Activated T-cell treated with anti-CD3 and anti-CD28 coated beads for 4 hours (primary cell): ENCODE results near the gene DYNC1H1.
"Not testable (repeated sequence)": the region's sequence is repeated elsewhere in the genome, so short reads cannot be mapped to it uniquely, and the experiment has no call there.

Experiments used
- DNase-seq: peaks from one replicate; pipeline ENCODE4 v3.0.0-alpha.2; 2020

The DYNC1H1 gene

DNA sequence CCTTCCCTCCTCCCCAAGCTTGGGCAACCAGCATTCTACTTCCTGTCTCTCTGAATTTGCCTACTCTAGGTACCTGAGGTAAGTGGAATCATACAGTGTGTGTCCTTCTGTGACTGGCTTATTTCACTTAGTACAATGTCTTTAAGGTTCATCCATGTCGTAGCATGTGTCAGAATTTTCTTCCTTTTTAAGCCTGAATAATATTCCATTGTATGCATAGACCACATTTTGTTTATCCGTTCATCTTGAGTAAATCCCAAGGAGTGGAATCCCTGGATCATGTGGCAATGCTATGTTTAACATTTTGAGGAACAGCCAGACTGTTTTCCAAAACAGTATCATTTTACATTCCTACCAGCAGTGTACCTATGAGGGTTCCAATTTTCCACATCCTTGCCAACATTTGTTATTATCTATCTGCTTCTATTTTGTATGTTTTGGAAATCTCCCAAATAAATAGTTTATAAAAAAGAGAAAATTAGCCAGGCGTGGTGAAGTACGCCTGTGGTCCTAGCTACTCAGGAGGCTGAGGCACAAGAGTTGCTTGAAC is 110.1 kb downstream of the DYNC1H1 start:
- DNase-seq = no peak

DNA sequence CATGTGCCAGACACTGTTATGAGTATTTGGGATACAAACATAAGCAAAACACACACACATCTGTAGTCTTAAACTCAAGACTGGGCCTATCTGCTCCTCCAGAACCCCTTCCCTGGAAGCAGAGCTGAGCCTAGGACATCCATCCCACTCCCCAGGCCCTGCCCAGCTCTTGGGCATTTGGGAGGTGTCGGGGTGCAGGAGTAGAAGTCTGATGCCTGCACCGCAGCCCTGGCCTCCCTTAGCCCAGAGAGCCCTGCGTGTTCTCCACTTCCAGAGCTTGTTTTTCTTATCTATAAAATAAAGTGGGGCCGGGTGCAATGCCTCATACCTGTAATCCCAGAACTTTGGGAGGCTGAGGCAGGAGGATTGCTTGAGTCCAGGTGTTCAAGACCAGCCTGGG is 110.8 kb downstream of the DYNC1H1 start:
- no peak for DNase-seq

DNA sequence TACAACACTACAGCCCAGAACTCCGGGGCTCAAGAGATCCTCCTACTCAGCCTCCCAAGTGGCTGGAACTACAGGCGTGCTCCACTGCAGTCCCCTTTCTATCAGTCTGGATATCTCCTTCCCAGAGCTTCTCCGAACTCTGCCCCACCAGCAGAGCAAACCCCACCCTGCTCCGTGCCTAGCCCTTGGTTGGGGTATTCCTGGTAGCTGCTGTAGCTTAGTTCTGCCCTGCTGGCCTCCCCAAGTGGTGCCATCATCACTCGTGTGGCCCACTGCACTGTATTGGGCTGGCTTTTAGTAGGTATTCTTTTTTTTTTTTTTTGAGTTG is 113.0 kb downstream of the DYNC1H1 start:
- DNase-seq = no peak

DNA sequence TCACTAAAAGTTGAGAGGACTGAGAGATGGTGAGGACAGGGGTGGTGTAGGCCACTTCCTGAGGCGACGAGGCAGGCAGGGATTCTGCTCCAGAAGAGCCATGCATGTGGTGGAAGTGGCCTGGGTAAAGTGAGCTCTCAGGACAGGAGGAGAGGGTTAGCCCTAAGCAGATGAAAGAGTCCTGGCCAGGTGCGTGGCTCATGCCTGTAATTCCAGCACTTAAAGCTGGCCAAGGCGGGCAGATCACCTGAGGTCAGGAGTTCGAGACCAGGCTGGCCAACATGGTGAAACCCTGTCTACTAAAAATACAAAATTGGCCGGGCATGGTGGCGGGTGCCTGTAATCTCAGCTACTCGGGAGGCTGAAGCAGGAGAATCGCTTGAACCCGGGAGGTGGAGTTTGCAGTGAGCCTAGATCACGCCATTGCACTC is 114.0 kb downstream of the DYNC1H1 start:
- not testable (repeated sequence) for DNase-seq

DNA sequence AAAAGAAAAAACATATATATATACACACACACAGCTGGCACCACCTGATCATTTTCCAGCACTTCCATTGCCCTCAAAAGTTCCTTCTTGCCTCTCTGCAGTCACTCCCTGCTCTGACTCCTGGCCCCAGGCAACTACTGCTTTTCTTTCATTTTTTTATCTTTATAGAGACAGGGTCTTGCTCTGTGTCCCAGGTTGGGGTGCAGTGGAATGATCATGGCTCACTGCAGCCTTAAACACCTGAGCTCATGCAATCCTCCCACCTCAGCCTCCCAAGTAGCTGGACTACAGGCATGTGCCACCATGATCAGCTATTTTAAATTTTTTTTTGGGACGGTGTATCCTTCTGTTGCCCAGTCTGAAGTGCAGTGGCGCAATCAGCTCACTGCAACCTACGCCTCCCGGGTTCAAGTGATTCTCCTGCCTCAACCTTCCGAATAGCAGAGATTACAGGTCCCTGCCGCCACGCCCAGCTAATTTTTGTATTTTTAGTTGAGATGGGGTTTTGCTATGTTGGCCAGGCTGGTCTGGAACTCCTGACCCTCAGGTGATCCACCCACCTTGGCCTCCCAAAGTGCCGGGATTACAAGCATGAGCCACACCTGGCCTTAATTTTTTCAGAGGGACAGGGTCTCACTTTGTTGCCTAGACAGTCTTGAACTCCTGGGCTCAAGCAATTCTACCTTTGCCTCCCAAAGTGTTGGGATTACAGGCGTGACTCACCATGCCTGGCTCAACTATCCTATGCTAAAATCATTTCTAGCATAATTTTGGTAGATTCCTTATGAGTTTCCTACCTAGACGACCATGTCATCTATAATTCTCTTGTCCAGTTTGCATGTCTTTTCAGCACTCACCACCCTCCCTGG is 114.7 kb downstream of the DYNC1H1 start:
- no peak for DNase-seq

DNA sequence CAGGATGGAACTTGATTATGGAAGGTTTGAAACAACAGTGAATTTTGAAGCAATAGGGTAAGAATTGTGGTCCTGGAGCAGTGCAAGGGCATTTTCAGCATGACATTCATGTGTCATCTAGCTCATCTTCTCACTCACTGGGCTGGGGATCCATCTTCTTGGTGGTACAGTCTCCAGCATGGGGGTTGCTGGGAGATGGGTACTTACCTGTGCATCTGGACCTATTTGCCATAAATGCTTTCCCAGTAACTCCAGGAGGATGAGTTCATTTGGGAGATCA is 115.3 kb downstream of the DYNC1H1 start:
- DNase-seq = no peak

DNA sequence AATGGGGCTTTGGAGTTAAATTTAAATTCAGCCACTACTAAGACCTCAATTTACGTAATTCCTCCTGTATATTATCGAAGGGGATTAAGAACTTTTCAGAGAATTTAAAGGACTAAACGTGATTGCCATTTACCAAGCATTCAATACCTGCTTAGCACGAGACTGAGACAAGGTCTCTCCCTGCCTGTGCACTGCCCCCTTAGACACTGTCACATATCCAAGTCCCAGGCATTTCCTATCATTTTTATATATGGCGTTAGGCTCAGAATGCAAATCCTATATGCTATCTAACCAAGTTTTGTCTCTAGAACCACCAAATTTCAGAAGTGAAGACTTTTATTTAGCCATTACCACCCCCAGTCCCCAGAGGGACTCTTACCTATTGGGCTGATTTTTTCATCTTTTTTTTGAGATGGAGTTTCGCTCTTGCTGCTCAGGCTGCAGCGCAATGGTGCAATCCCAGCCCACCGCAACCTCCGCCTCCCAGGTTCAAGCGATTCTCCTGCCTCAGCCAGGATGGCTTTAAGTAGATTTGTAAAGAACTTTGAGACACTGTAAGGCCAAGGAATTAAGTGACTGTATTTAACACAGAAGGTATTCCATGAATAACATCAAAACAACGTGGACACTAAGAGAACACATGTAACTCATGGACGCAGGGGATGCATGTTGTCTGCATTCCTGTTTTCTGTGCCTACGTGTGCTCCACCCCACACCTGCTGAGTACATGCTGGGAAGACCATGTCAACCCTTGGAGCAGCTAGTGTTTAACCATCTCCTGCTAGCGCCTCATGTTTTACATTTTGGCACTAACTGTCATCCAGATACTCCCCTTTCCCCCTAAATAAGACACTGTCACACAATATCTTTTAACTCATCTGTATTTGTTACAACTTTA is 116.1 kb downstream of the DYNC1H1 start:
- no peak for DNase-seq

DNA sequence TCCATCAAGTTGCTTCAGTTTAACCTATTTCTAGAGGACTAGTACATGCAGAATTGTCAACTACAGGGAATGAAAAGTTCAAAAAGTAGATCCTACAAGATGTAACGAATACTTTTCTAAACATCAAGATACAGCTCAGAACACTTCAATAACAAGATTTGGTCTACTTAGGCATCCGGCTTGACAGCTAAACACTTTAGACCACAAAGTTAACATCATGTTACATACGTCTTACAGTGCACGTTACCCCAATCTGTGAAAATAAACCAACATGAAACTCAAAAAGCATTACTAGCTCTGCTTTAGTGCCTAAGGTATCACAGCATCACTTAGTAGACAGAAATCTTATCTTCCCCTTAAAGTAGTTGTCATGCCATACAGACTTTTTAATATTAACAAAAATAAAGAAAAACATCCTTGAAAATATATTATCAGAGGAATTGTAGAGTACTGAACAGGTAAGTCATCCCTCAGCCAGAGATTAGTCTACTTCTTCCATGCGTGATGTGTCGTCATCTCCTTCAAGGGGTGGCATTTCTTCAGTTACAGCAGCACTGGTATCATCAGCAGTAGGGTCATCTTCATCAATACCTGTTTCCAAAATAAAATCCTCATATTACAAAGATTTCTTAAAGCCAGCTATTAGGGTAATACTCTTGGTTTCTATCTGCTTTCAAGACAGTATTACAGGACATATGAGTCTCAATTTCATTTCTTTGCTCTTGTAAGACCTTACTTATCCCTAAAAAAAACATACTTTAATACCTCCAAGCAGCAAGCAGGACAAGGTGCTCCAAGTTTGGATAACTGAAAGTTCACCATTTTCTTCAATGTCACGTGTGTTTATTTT is 117.1 kb downstream of the DYNC1H1 start:
- no peak for DNase-seq

DNA sequence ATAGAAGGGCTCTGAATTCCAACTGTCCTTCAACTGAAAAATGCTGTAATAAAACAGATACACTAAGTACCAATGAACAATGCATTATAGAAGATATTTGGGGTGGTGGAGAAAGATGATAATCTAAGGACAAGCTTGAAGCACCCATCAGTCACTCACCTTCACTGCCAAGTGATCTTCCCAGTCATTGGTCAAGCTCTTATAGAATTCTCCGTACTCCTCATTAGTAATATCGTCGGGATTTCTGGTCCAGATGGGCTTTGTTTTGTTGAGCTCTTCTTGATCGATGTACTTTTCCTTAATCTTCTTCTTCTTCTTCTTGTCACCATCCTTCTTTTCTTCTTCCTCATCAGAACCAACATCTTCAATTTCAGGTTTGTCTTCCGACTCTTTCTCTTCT is 120.1 kb downstream of the DYNC1H1 start:
- DNase-seq = not testable (repeated sequence)

DNA sequence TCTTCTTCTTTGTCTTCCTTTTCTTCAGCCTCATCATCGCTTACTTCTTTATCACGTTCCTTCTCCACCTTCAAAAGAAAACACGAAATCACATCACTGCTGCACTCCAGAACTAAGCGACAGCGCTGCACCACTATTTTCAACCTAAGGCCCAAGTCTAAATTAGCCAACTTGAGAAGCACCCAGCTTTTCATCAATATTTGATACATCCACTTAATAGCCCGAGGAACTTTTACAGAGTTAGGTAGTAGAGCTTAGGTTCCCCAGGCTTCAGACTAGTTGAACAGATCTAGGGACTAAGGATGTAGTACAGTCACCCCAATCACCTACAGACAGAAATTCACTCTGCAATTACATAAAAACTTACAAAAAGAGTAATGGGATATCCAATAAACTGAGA is 120.6 kb downstream of the DYNC1H1 start:
- no peak for DNase-seq

DNA sequence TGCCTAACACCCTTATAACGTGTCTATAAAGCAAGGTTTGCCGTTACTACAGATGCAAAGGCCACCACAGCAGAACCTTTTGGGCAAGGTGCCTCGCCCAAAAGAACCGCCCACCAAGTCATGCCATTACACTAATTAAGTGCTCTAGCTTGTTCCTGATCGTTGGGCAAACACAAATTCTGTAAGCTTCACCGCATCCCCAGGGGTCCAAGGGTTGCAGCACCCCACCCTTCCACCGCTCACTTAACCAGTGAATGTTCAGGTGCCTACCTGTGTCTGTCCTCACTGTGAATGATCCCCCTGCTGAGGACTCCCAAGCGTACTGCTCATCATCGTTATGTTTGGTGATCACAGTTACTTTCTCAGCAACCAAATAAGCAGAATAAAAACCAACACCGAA is 121.1 kb downstream of the DYNC1H1 start:
- DNase-seq = no peak

DNA sequence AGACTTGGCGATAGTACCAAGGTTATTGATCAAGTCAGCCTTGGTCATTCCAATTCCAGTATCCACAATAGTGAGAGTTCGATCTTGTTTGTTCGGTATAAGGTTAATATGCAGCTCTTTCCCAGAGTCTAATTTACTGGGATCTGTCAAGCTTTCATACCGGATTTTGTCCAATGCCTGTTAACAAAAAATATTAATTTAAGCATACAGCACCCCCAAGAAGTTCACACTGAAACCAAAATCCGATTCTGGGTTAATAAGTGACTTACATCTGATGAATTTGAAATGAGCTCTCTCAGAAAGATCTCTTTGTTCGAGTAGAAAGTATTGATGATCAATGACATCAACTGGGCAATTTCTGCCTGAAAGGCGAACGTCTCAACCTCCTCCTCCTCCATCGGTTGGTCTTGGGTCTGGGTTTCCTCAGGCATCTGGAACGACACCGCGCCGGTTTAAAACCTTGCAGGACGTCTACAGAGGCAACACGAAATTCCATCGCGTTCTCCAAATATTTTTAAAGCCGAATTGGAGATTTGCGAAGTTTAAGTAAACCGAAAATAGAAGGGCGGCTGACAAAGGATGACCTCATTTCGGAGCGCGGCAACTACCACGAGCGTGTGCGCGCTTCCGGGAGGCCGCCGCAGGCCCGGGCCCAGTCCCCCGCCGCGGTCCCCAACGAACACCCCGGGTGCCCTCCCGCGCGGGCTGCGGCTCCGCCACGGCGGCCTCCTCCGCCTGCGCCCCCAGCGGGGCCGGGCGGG is 121.8 kb downstream of the DYNC1H1 start:
- no peak for DNase-seq

DNA sequence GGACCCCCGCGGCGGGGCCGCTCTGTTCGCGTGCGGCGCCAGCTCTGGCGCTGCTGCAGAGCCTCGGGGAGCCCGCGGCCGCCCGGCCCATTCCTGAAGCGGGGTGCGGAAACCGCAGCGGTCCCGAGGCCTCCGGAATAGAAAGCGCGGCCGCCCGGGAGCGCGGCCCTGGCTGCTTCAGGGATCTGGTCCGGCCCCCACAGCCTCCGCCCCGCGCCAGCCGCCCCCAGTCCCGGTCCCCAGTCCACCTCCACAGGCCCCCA is 122.3 kb downstream of the DYNC1H1 start:
- no peak for DNase-seq

DNA sequence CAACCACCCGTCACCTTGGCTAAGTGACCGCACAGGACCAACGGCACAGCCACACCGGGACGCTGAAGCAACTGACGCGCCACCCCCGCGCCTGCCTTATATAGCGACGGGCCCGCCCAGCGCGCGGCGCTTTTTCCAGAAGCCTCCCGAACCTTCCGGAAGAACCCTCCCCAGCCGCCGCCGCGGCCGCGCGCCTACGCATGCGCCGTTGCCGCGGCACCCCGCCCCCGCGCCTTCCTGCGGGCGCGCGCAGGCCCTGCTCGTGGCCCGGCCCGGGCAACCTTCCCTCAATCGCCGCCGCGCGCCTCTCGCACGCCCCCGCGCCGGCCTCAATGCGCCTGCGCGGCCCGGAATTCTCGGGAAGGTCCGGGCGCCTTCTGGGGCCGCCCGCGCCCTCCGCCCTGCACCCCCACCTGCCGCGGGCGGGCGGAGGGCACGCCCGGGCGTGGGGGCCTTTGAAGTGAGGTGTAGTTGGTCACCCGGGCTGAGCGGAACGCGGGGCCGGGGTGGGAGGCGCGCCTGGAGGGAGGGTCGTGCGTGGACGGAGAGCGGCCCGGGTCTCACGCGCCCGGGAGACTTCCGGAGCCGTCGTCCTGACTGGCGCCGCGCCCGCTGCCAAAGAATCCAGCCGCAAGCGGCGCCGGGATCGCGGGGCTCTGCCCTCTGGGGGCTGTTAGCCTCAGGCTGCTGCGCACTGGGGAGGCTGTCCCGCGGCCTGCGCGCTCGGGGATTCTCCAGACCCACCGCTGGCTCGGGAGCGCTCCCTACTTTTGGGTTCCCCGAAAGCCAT is 122.8 kb downstream of the DYNC1H1 start, which contains the start of gene HSP90AA1:
Gene HSP90AA1, minus strand, starts transcription at position 73 of the 790 bp plus-strand sequence. CDS start 666 bp downstream, outside the sequence.
- peak; percentile 96 for DNase-seq

DNA sequence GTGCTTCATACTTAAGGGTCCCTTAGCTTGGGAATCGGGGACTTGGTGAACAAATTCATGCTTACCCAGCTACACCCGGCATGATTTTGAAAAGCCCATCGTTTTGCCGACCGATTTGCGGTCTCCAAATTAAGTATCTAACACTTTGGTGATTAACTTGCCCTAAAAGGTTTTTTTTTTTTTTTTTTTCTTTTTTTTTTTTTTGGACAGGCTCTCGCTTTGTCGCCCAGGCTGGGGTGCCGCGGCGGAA is 123.3 kb downstream of the DYNC1H1 start:
- no peak for DNase-seq

DNA sequence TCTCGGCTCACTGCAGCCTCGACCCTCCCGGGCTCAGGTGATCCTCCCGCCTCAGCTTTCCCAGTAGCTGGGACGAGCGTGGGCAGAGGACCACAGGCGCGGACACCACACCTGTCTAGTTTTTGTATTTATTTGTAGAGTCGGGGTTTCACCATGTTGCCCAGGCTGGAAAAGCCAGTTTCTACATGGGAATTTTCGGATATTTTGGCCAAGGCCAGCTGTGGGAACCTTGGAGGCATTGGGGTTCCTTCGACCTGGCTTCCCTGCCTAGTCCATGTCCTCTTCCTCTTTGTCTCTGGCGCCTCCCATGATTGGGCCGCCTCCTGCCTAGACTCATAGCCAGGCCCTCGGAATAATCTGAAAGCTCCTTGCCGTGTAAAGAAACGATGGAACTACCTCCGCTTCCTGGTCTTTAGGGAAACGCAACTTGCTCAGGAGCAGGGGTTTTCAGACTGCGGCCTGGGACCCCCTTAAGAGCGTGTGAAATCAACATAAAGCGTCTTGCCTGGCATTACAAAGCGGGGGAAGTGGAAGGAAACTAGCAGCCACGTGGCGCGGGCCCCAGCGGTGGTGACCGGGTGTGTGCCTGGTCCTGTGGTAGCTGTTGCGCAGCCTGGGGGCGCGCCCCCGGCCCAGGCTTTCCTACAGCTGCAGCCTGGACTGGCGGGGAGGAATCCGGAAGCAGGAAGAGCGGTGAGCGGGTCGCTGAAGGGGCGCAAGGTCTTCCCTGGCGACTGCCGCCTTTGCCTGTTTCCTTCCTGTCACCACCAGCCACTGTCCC is 123.8 kb downstream of the DYNC1H1 start:
- DNase-seq = peak; percentile 56

DNA sequence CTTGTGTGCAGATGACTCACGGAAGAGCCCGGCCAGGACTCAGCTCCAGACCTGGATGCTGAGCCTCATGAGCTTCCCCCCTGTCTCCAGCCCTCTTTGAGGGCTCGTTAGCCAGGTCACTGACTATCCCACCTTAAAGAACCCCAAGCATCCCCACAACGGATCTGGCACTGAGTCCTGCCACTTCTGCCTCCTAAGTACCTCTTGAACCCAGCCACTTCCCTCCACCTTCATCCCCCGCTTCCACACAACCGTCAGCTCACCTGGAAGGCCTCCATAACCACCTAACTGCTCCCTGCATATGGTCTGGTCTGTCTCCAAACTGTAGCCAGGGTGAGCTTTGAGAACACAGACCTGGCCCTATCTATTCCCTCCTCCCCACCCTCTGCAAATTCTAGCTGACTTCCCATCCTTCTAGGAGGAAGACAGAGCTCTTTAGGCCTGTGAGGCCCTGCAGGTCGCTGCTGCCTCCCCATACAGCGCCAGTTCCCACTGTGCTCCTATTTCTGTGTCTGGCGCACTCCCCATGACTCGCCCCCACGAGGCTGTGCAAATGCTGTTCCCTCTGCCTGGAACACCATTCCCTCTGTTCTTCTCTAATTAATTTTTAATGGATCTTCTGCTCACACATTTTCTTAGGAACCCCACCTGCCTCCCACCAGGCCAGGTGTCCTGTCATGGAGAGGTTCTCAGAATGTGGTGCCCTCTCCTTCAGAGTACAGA is 125.4 kb downstream of the DYNC1H1 start:
- DNase-seq = no peak

DNA sequence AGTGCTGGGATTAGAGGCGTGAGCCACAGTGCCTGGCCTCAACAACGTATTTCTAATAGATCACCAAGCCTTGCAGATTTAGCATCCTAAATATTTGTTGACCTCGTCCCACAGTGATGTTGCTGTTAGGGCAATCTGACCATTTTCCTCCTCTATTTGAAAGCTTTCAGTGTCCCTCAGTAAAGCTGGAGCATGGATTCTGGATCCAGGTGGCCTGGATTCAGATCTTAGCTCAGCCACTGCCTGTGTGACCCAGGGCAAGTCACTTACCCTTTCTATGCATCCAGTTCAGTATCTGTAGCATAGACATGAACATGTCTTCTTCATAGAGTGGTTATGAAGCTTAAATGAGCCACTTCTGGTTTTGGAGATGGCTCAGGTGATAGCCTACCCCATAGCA is 126.3 kb downstream of the DYNC1H1 start:
- DNase-seq = no peak

DNA sequence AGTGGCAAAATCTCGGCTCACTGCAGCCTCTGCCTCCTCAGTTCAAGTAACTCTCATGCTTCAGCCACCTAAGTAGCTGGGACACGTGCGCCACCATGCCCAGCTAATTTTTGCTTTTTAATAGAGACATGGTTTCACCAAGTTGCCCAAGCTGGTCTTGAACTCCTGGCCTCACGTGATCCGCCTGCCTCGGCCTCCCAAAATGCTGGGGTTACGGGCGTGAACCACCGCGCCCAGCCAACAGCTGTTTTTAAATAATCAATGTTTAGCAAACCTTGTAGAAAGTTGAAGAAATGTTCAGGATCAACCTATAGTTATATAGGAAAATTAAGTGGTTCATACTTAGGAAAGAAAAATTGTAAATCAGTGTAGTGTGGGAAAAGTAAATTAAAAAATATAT is 128.4 kb downstream of the DYNC1H1 start:
- DNase-seq = no peak

DNA sequence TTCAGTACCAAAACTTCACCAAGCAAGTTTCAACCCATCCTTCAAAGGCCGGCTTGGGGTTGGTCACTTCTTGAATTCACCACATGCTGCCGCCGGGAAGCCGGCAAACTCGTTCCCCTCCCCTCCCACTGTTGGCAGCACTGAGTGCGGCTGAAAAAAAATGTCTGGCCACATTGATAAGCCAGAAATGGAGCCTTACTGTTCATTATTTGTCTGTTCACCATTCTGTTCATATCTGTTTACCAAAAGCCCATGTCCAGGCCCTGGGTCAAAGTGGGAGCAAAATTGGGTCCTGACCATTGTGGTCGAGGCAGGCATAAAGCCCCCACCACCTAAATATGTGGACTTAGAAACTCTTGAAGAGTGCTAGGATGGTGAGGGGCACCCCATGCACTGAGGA is 129.7 kb downstream of the DYNC1H1 start:
- no peak for DNase-seq
